IMR-90 (cell line): Measurements from ENCODE around the gene MYO10. TPM values are rescaled to one million over a fixed set of nuclear protein-coding genes. Genes with fewer than 3 reads are reported as not detected.

ENCODE experiments used
- ATAC-seq: fragments of 200-7000 bp; cut with Tn5 transposase; 2 replicates; pipeline ENCODE4 v1.9.1; 2020; ENCODE audit warnings: low read depth, mild to moderate bottlenecking, moderate library complexity
- BruUV-seq: library from RNA; stranded (reverse); fragments of 400-500 nt; replicated peaks from 2 replicates; lab custom pipeline; 2021; lab: Mats Ljungman, UMichigan
- CTCF ChIA-PET: fragments of 300-600 bp; formaldehyde crosslinking; extraction: SDS; loops from one replicate; lab custom pipeline; 2021; ENCODE audit warnings: antibody characterized with exemption; lab: Yijun Ruan, JAX
- POLR2A ChIA-PET: fragments of 300-600 bp; sonication (Branson Sonifier 250); formaldehyde crosslinking; loops from one replicate; lab custom pipeline; 2022; ENCODE audit warnings: antibody characterized with exemption; ENCODE audit not compliant: unreplicated experiment; lab: Charles Lee
- DNase-seq: peaks from one replicate; pipeline ENCODE4 v3.0.0; 2013
- H2AFZ ChIP-seq: replicated peaks from 2 replicates; pipeline ENCODE3; 2013; ENCODE audit warnings: low read length, mild to moderate bottlenecking; ENCODE audit not compliant: poor library complexity
- H2AK5ac ChIP-seq: 2 replicates; pipeline ENCODE4 v1.6.1; 2013; ENCODE audit warnings: low read depth, low read length, inconsistent platforms
- H2AK9ac ChIP-seq: replicated peaks from 2 replicates; pipeline ENCODE3; 2013; ENCODE audit warnings: mild to moderate bottlenecking, low read depth, low read length, moderate library complexity; ENCODE audit not compliant: poor library complexity
- H2BK120ac ChIP-seq: 2 replicates; pipeline ENCODE4 v1.6.1; 2013; ENCODE audit warnings: low read depth, low read length, inconsistent platforms
- H2BK15ac ChIP-seq: 3 replicates; pipeline ENCODE4 v1.6.1; 2013; ENCODE audit warnings: low read depth, low read length, inconsistent platforms
- H2BK20ac ChIP-seq: 2 replicates; pipeline ENCODE4 v1.6.1; 2013; ENCODE audit warnings: low read depth, mild to moderate bottlenecking, inconsistent platforms, low read length, moderate library complexity
- H2BK5ac ChIP-seq: 2 replicates; pipeline ENCODE4 v1.6.1; 2013; ENCODE audit warnings: mild to moderate bottlenecking, low read depth, low read length, inconsistent platforms; ENCODE audit not compliant: poor library complexity, severe bottlenecking
- H3K14ac ChIP-seq: replicated peaks from 2 replicates; pipeline ENCODE4 v1.6.1; 2013; ENCODE audit warnings: low read depth, low read length, inconsistent platforms
- H3K18ac ChIP-seq: 2 replicates; pipeline ENCODE4 v1.6.1; 2013; ENCODE audit warnings: low read depth, low read length, control low read depth
- H3K23ac ChIP-seq: 2 replicates; pipeline ENCODE4 v1.6.1; 2013; ENCODE audit warnings: low read depth, low read length, inconsistent platforms
- H3K27ac ChIP-seq: 2 replicates; pipeline ENCODE4 v1.5.1; 2013; ENCODE audit warnings: mild to moderate bottlenecking, control low read depth, low read length; ENCODE audit not compliant: insufficient read depth
- H3K27me3 ChIP-seq: 2 replicates; pipeline ENCODE4 v1.6.1; 2013; ENCODE audit warnings: low read length; ENCODE audit not compliant: control insufficient read depth, insufficient read depth
- H3K36me3 ChIP-seq: 2 replicates; pipeline ENCODE4 v1.6.1; 2013; ENCODE audit warnings: low read length, mixed read lengths; ENCODE audit not compliant: control insufficient read depth, insufficient read depth
- H3K4ac ChIP-seq: 2 replicates; pipeline ENCODE4 v1.6.1; 2013; ENCODE audit warnings: low read depth, low read length, inconsistent platforms
- H3K4me1 ChIP-seq: 2 replicates; pipeline ENCODE4 v1.6.1; 2013; ENCODE audit warnings: low read length, mixed read lengths; ENCODE audit not compliant: control insufficient read depth, insufficient read depth
- H3K4me2 ChIP-seq: 2 replicates; pipeline ENCODE4 v1.6.1; 2013; ENCODE audit warnings: low read depth, mild to moderate bottlenecking, control low read depth, low read length, moderate library complexity
- H3K4me3 ChIP-seq: 2 replicates; pipeline ENCODE4 v1.5.1; 2013; ENCODE audit warnings: low read depth, mild to moderate bottlenecking, control low read depth, low read length, moderate library complexity; ENCODE audit not compliant: insufficient read depth
- H3K56ac ChIP-seq: 2 replicates; pipeline ENCODE4 v1.6.1; 2013; ENCODE audit warnings: low read length, inconsistent platforms; ENCODE audit not compliant: insufficient read depth; ENCODE audit errors: extremely low read depth
- H3K79me1 ChIP-seq, 2 experiments: 2 replicates each; pipeline ENCODE4 v1.6.1; 2013; ENCODE audit warnings: low read length in 2 of 2, inconsistent platforms in 1 of 2, low read depth in 1 of 2
- H3K9ac ChIP-seq: 2 replicates; pipeline ENCODE4 v1.6.1; 2013; ENCODE audit warnings: low read depth, low read length, control low read depth
- H3K9me1 ChIP-seq: 2 replicates; pipeline ENCODE4 v1.6.1; 2013; ENCODE audit warnings: low read length, inconsistent platforms; ENCODE audit not compliant: insufficient read depth
- H3K9me3 ChIP-seq: 2 replicates; pipeline ENCODE4 v1.6.1; 2013; ENCODE audit warnings: low read length; ENCODE audit not compliant: control insufficient read depth, insufficient read depth
- H4K20me1 ChIP-seq: 2 replicates; pipeline ENCODE4 v1.6.1; 2013; ENCODE audit warnings: low read length, inconsistent platforms; ENCODE audit not compliant: insufficient read depth
- H4K5ac ChIP-seq: 2 replicates; pipeline ENCODE4 v1.6.1; 2013; ENCODE audit warnings: mild to moderate bottlenecking, low read depth, low read length, control low read depth
- H4K8ac ChIP-seq, 2 experiments: 2 replicates each; pipeline ENCODE4 v1.6.1; 2013; ENCODE audit warnings: low read depth in 2 of 2, low read length in 2 of 2, control low read depth in 1 of 2, inconsistent platforms in 1 of 2
- H4K91ac ChIP-seq: 2 replicates; pipeline ENCODE4 v1.6.1; 2013; ENCODE audit warnings: low read depth, low read length, inconsistent platforms; ENCODE audit not compliant: insufficient read depth
- BHLHE40 ChIP-seq: fragments of 150-350 bp; IDR thresholded peaks from 2 replicates; pipeline ENCODE4 v1.6.1; 2016; ENCODE audit warnings: mild to moderate bottlenecking, low read depth, low read length
- CHD1 ChIP-seq: IDR thresholded peaks from 2 replicates; pipeline ENCODE4 v1.6.1; 2012; ENCODE audit warnings: low read depth, low read length, improper control_type of control experiment
- FOS ChIP-seq: fragments of 150-350 bp; IDR thresholded peaks from 2 replicates; pipeline ENCODE4 v1.6.1; 2016; ENCODE audit warnings: low read depth, low read length
- MAFK ChIP-seq: IDR thresholded peaks from 2 replicates; pipeline ENCODE4 v1.6.1; 2012; ENCODE audit warnings: low read depth, low read length, improper control_type of control experiment
- MAZ ChIP-seq: IDR thresholded peaks from 2 replicates; pipeline ENCODE4 v1.6.1; 2012; ENCODE audit warnings: low read depth, mild to moderate bottlenecking, low read length, improper control_type of control experiment, moderate library complexity, borderline replicate concordance
- MXI1 ChIP-seq: IDR thresholded peaks from 2 replicates; pipeline ENCODE4 v1.6.1; 2012; ENCODE audit warnings: low read depth, mild to moderate bottlenecking, low read length, moderate library complexity, borderline replicate concordance
- NFE2L2 ChIP-seq: fragments of 150-350 bp; IDR thresholded peaks from 2 replicates; pipeline ENCODE4 v1.6.1; 2016; ENCODE audit warnings: low read depth, mild to moderate bottlenecking, low read length
- POLR2A ChIP-seq: IDR thresholded peaks from 2 replicates; pipeline ENCODE4 v1.6.1; 2012; ENCODE audit warnings: mild to moderate bottlenecking, low read depth, low read length
- RAD21 ChIP-seq: IDR thresholded peaks from 2 replicates; pipeline ENCODE4 v1.6.1; 2012; ENCODE audit warnings: low read length, improper control_type of control experiment
- RCOR1 ChIP-seq: IDR thresholded peaks from 2 replicates; pipeline ENCODE4 v1.6.1; 2012; ENCODE audit warnings: mild to moderate bottlenecking, low read length, improper control_type of control experiment; ENCODE audit not compliant: insufficient replicate concordance
- RFX5 ChIP-seq: IDR thresholded peaks from 2 replicates; pipeline ENCODE4 v1.8.0; 2012; ENCODE audit warnings: low read depth, mild to moderate bottlenecking, low read length, moderate library complexity
- SMC3 ChIP-seq: fragments of 150-350 bp; IDR thresholded peaks from 2 replicates; pipeline ENCODE4 v1.6.1; 2016; ENCODE audit warnings: low read depth, mild to moderate bottlenecking, antibody characterized with exemption, low read length, moderate library complexity
- WGBS, 2 experiments: methylation state at CpG; one replicate each; pipeline versions ENCODE4 v1.1.5 to v1.1.7; 2013; ENCODE audit warnings: missing lambda C conversion rate in 2 of 2; ENCODE audit not compliant: insufficient read length in 1 of 2; ENCODE audit errors: extremely low coverage in 2 of 2; 5-methylcytosine and 5-hydroxymethylcytosine counted together
- dilution Hi-C: fragments of 300-500 bp; cut with HindIII; formaldehyde crosslinking; loops from one replicate; pipeline ENCODE4 v1.14.3; 2018; ENCODE audit warnings: low sequenced_read_pairs; ENCODE audit not compliant: unreplicated experiment
- in situ Hi-C: fragments of 300-500 bp; cut with MboI; formaldehyde crosslinking; loops from 3 replicates; pipeline ENCODE4 v1.14.3; 2019; ENCODE audit warnings: low sequenced_read_pairs, inconsistent platforms, mixed read lengths
- intact Hi-C: fragments of 100-400 bp; cut with micrococcal nuclease; formaldehyde crosslinking; loops from 2 replicates; pipeline ENCODE4 v1.10.0; 2022
- polyA plus RNA-seq, 3 experiments: library from polyadenylated mRNA; depleted of rRNA; stranded (reverse); fragments of >200 nt; gene quantifications; 2 replicates each; pipeline ENCODE4 v1.2.3, GENCODE V29; 2012; ENCODE audit warnings: low replicate concordance in 1 of 3
- total RNA-seq: library from RNA; depleted of rRNA; stranded (reverse); fragments of >200 nt; gene quantifications from 2 replicates; pipeline ENCODE4 v1.2.3, GENCODE V29; 2012
- TF ChIP-seq, protein P1 (sequence below): fragments of 150-350 bp; IDR thresholded peaks from 2 replicates; pipeline ENCODE4 v1.6.1; 2017; ENCODE audit warnings: mild to moderate bottlenecking, antibody characterized with exemption, low read length, low read depth
- TF ChIP-seq, protein P2 (sequence below): fragments of 150-350 bp; IDR thresholded peaks from 2 replicates; pipeline ENCODE4 v1.6.1; 2016; ENCODE audit warnings: low read depth, mild to moderate bottlenecking, low read length, moderate library complexity, borderline replicate concordance

MYO10 gene
- total and polyA plus RNA-seq, 2 of the 4 experiments (the other 2 are of a cell fraction) = 39.9 to 115 TPM

DNA sequence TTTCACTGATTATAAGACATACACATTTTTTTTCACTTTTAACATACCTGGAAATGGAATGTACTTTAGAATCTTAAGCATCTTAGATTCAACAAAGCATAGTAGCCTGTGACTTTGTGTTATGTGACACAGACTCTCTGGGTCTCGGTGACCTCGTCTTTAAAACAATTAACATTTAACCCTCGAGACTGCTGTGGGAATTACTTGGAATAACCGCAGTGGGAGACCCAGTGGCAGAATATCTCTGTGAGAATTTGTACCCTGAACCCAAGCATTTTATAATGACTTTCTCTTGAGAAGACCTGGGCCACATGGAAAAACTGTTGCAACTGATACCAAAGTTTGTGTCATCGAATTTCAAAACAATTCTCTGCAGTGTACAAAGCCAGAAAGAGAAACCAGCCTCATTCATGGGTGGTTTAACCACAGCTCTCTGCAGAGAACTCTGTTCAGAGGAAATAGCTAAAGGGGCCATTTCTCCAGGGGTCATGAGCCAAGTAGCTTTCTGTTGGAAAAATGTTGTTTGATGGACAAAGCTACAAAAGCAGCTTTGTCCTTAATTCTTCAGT lies 309.3 kb downstream of the MYO10 start:
- DNase-seq = no peak
- no CpG with 5 or more reads among the region's 5 CpGs for WGBS, 2 experiments

More for the DNA sequence above, 309.3 kb downstream of the MYO10 start:
- H3K9ac ChIP-seq = no peak overlapping the region
- no peak overlapping the region for H2AK9ac ChIP-seq
- no TSS peak for BruUV-seq
- H2BK15ac ChIP-seq = no peak overlapping the region
- no peak overlapping the region for H2BK120ac ChIP-seq
- no peak overlapping the region for H4K91ac ChIP-seq
- no peaks in the 10 kb centered on the region for H3K9me1 ChIP-seq
- H3K18ac ChIP-seq = no peak overlapping the region
- H3K9me3 ChIP-seq = no peaks in the 10 kb centered on the region
- H2AK5ac ChIP-seq = no peak overlapping the region
- H3K4me1 ChIP-seq = no peaks in the 10 kb centered on the region
- intact Hi-C loops (no loop called here), dilution Hi-C loops (no loop called here), in situ Hi-C loops (no loop called here)
- H3K4ac ChIP-seq = no peak overlapping the region
- no peak overlapping the region for H3K23ac ChIP-seq
- H3K4me2 ChIP-seq = no peak overlapping the region
- H3K27me3 ChIP-seq = peaks cover 27% of the 10 kb centered on the region
- H3K36me3 ChIP-seq = no peaks in the 10 kb centered on the region
- no peak overlapping the region for H4K8ac ChIP-seq
- no peak overlapping the region for H2BK5ac ChIP-seq
- H3K27ac ChIP-seq = no peak overlapping the region
- no peaks in the 10 kb centered on the region for H4K20me1 ChIP-seq
- CTCF ChIA-PET = interaction anchor here (0.7 kb wide), 1 partner anchor 9 kb away, joined by 3 read pairs; no protein-coding TSS in a partner anchor
- ATAC-seq = no peak
- no peak overlapping the region for H3K4me3 ChIP-seq
- H3K79me1 ChIP-seq = no peaks in the 10 kb centered on the region
- no peak overlapping the region for H2BK20ac ChIP-seq
- no peak overlapping the region for H4K5ac ChIP-seq
- no peak overlapping the region for H2AFZ ChIP-seq
- POLR2A ChIA-PET = interaction anchor here (1.0 kb wide), 1 partner anchor 967 kb away, joined by 3 read pairs; no protein-coding TSS in a partner anchor
- H3K56ac ChIP-seq = no peak overlapping the region
- TF ChIP-seq CHD1 = no peak
- no peak for TF ChIP-seq RCOR1
- no peak for TF ChIP-seq MXI1
- no peak for TF ChIP-seq FOS
- TF ChIP-seq MAZ = no peak
- no peak for TF ChIP-seq SMC3
- TF ChIP-seq BHLHE40 = no peak
- no peak for TF ChIP-seq NFE2L2
- TF ChIP-seq POLR2A = no peak
- TF ChIP-seq, protein P1, sequence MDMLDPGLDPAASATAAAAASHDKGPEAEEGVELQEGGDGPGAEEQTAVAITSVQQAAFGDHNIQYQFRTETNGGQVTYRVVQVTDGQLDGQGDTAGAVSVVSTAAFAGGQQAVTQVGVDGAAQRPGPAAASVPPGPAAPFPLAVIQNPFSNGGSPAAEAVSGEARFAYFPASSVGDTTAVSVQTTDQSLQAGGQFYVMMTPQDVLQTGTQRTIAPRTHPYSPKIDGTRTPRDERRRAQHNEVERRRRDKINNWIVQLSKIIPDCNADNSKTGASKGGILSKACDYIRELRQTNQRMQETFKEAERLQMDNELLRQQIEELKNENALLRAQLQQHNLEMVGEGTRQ = no peak
- no peak for TF ChIP-seq RAD21
- TF ChIP-seq MAFK = no peak
- TF ChIP-seq, protein P2, sequence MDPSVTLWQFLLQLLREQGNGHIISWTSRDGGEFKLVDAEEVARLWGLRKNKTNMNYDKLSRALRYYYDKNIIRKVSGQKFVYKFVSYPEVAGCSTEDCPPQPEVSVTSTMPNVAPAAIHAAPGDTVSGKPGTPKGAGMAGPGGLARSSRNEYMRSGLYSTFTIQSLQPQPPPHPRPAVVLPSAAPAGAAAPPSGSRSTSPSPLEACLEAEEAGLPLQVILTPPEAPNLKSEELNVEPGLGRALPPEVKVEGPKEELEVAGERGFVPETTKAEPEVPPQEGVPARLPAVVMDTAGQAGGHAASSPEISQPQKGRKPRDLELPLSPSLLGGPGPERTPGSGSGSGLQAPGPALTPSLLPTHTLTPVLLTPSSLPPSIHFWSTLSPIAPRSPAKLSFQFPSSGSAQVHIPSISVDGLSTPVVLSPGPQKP = no peak
- TF ChIP-seq RFX5 = no peak
- no peak overlapping the region for H3K14ac ChIP-seq
